T-helper 2 cell treated with Interferon-gamma antibody and Interleukin-4, amounts not matched to agents 5 μg/mL and 100 μg/mL, for 36 hours (primary cell): Measurements from ENCODE around the gene LOXL4.
"Not testable (repeated sequence)": the region's sequence is repeated elsewhere in the genome, so short reads cannot be mapped to it uniquely, and the experiment has no call there.

Experiments
- DNase-seq: peaks from one replicate; pipeline ENCODE4 v3.0.0; 2021; ENCODE audit warnings: low spot score
- H3K27ac Mint-ChIP-seq: one replicate; pipeline ENCODE4 v1.8.0; 2021; ENCODE audit warnings: mild to moderate bottlenecking, mixed read lengths
- H3K27me3 Mint-ChIP-seq: one replicate; pipeline ENCODE4 v1.8.0; 2021; ENCODE audit warnings: low read depth, mixed read lengths
- H3K36me3 Mint-ChIP-seq: one replicate; pipeline ENCODE4 v1.8.0; 2021; ENCODE audit warnings: low read depth, mixed read lengths
- H3K4me1 Mint-ChIP-seq: one replicate; pipeline ENCODE4 v1.8.0; 2021; ENCODE audit warnings: low read depth, mixed read lengths
- H3K4me3 Mint-ChIP-seq: one replicate; pipeline ENCODE4 v1.8.0; 2022; ENCODE audit warnings: mild to moderate bottlenecking, moderate library complexity, mixed read lengths
- H3K9me3 Mint-ChIP-seq: one replicate; pipeline ENCODE4 v1.8.0; 2021; ENCODE audit warnings: mixed read lengths

The LOXL4 gene

DNA sequence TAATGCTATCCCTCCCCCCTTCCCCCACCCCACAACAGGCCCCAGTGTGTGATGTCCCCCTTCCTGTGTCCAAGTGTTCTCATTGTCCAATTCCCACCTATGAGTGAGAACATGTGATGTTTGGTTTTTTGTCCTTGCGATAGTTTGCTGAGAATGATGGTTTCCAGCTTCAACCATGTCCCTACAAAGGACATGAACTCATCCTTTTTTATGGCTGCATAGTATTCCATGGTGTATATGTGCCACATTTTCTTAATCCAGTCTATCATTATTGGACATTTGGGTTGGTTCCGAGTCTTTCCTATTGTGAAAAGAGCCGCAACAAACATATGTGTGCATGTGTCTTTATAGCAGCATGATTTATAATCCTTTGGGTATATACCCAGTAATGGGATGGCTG lies 40.3 kb downstream of the LOXL4 start:
- H3K27me3 Mint-ChIP-seq, H3K9me3 Mint-ChIP-seq, H3K4me1 Mint-ChIP-seq, H3K4me3 Mint-ChIP-seq, H3K27ac Mint-ChIP-seq, DNase-seq: not testable (repeated sequence)
- peaks cover 49% of the 10 kb centered on the region for H3K36me3 Mint-ChIP-seq

DNA sequence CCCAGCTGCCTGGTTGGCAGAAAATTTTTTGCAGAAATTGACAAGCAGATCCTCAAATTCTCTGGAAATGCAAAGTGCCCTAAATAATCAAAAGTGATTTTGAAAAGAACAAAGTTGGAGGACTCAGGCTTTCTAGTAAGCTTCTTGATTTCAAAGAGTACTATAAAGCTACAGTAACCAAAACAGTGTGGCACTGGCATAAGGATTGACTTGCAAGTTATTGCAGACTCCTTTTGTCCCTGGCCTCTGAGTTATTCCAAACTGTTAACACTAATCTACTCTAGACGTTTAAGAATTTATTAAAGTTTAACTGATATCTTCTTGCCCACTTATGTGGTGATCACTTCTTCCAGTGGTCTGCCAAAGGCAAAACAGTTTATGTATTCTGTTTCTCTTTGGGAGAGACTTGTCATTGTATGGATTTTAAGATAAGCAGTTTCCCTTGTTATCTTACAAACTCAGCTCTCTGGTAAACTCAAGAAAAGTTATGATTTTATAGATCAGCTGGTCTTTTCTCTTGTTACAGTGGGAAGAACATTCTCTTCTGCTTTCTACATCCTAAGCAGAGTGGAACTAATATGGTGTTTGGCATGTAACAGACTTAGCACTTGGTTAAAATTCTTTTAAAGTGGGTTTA lies 41.4 kb downstream of the LOXL4 start:
- H3K9me3 Mint-ChIP-seq = peaks cover 9% of the 10 kb centered on the region
- H3K4me3 Mint-ChIP-seq = no peak overlapping the region
- H3K4me1 Mint-ChIP-seq = peaks cover 7% of the 10 kb centered on the region
- H3K27me3 Mint-ChIP-seq = no peaks in the 10 kb centered on the region
- peaks cover 45% of the 10 kb centered on the region for H3K36me3 Mint-ChIP-seq
- H3K27ac Mint-ChIP-seq = no peak overlapping the region
- DNase-seq = no peak

DNA sequence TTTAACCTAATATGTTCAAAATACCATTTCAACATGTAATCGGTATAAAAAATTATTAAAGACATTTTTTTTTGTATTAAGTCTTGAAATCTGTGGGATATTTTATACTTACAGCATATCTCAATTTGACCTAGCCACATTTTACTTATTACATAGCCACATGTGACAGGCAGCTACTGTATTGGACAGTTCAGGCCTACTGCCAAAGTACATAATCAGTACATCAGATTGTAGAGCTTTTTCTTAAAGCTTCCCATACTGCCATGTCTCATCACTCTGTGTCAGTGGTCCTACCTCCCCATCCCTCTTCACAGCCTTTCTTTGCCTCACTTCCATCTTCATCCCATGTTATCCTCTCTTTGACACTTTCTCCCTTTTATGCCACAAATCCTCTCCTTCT lies 43.0 kb downstream of the LOXL4 start:
- Mint-ChIP-seq H3K27me3 (no peaks in the 10 kb centered on the region), H3K27ac (no peak overlapping the region), H3K4me3 (no peak overlapping the region), H3K4me1 (peaks cover 7% of the 10 kb centered on the region), H3K9me3 (peaks cover 11% of the 10 kb centered on the region), H3K36me3 (peaks cover 37% of the 10 kb centered on the region)
- DNase-seq = no peak

DNA sequence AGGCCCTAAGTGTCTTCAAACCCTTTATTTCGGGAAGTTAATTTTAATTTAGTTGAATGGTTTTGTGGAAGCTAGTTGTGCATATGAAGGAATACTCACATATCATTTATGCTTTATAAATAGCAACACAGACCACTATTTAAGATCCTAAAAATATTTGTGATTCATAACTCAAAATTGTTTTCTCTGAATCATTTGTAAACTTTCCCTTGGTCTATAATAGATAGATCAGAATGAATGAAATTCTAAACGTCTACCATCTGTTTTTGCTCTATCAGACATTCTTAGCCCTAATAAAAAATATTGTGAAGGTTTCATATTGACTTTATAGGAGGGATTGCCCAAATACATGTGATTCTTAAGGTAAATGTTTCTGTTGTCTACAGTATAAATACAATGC lies 43.5 kb downstream of the LOXL4 start:
- no peak for DNase-seq
- Mint-ChIP-seq H3K27me3 (no peaks in the 10 kb centered on the region), H3K9me3 (peaks cover 15% of the 10 kb centered on the region), H3K4me3 (no peak overlapping the region), H3K36me3 (peaks cover 40% of the 10 kb centered on the region), H3K4me1 (peaks cover 7% of the 10 kb centered on the region), H3K27ac (no peak overlapping the region)

DNA sequence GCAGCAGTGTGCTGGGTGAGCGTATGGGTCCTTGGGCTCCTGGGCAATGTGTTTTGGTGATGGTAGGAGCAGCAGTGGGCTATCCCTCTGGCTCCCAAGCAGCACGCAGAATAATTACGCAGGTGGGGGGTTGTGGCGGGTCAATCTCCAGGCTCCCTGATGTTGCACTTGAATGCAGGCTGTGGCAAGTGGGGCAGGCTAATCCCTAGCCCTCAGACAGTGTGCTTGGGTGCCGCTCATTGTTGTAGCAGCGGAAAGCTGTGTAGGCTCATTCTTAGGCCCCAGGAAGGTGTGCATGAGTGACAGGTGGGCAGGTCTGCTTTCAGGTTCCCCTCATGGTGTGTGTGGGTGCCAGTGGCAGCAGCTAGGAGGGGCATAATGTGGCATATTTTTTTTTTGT lies 44.1 kb downstream of the LOXL4 start:
- peaks cover 40% of the 10 kb centered on the region for H3K36me3 Mint-ChIP-seq
- H3K4me3 Mint-ChIP-seq = no peak overlapping the region
- H3K27me3 Mint-ChIP-seq = no peaks in the 10 kb centered on the region
- no peak for DNase-seq
- H3K27ac Mint-ChIP-seq = no peak overlapping the region
- peaks cover 8% of the 10 kb centered on the region for H3K4me1 Mint-ChIP-seq
- peaks cover 21% of the 10 kb centered on the region for H3K9me3 Mint-ChIP-seq

DNA sequence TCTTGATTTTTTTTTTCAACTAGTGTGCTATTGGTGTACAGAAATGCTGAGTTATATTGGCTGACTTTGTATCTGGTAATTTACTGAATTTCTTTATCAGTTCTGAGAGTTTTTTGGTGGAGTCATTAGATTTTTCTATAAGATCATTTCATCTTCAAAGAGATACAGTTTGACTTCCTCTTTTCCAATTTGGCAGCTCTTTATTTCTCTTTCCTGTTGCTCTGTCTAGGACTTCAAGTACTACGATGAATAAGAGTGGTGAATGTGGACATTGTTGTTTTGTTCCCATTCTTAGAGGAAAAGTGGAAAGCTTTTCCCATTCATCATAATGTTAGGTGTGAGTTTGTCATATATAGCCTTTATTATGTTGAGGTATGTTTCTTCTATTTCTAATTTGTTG lies 50.2 kb downstream of the LOXL4 start:
- DNase-seq = no peak
- Mint-ChIP-seq H3K4me1 (peaks cover 1% of the 10 kb centered on the region), H3K9me3 (peaks cover 37% of the 10 kb centered on the region), H3K36me3 (peaks cover 45% of the 10 kb centered on the region), H3K4me3 (no peak overlapping the region), H3K27me3 (no peaks in the 10 kb centered on the region), H3K27ac (no peak overlapping the region)

DNA sequence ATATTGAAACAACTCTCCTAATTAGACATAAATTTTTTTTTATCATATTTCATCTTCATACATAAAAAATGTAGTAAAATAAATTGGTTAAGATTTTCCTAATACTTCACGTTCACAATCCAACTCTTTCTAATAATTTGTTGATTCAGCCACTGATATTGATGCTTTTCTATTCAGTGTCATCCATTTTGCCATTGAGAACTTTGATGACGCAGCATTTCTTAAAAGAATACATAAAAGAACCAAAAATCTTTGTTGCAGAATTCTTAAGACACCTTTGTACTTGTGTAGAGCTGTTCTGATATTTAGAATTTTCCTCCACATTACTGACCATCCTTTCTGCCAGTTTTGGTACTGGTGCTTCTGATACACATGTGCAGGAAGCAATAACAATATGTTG lies 52.6 kb downstream of the LOXL4 start:
- H3K4me1 Mint-ChIP-seq = peaks cover 1% of the 10 kb centered on the region

DNA sequence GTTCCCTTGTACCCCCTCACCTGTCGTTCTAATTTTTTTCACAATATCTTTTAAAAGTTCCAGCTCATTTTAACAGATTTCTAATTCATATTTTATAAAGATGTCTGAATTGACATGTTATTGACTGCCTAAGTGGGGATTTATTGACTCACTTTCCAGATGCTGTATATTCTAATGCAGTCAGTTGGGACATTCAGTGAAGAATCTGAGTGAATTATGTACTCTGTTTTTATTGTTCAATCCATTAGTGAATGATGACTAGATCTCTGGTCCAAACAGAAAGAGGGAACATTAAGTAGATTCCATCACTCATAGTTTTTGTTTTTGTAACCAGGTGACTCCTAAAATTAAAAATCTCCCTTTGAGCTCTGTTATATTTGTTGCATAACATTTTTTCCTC lies 54.3 kb downstream of the LOXL4 start:
- peaks cover 60% of the 10 kb centered on the region for H3K36me3 Mint-ChIP-seq
- no peaks in the 10 kb centered on the region for H3K27me3 Mint-ChIP-seq
- H3K27ac Mint-ChIP-seq = no peak overlapping the region
- H3K9me3 Mint-ChIP-seq = peaks cover 24% of the 10 kb centered on the region
- no peak for DNase-seq
- no peak overlapping the region for H3K4me3 Mint-ChIP-seq
- H3K4me1 Mint-ChIP-seq = no peaks in the 10 kb centered on the region

More for the DNA sequence above, 52.6 kb downstream of the LOXL4 start:
- DNase-seq = no peak
- no peaks in the 10 kb centered on the region for H3K27me3 Mint-ChIP-seq
- H3K4me3 Mint-ChIP-seq = no peak overlapping the region
- H3K36me3 Mint-ChIP-seq = peaks cover 60% of the 10 kb centered on the region
- peaks cover 37% of the 10 kb centered on the region for H3K9me3 Mint-ChIP-seq
- no peak overlapping the region for H3K27ac Mint-ChIP-seq

DNA sequence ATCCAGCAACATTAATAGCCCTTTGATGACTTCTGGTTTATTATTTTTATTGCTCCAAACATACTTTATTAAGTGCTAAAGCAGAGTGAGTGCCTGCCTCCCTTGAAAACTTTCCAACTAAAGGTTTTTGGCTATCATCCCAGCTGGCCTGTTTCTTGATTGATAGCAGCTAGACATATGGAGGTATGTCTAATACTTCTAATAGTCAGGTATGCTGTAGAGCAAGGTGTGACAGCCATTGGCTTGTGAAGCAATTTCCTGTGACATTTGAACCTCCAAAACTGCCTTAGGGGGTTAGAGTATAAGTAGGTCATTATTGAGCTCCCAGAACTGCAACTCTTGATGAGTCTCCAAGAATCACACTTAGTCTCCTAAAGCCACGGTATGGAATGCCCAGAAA lies 55.8 kb downstream of the LOXL4 start:
- Mint-ChIP-seq H3K4me3 (no peak overlapping the region), H3K27ac (no peak overlapping the region), H3K36me3 (peaks cover 53% of the 10 kb centered on the region), H3K4me1 (peaks cover 1% of the 10 kb centered on the region), H3K9me3 (peaks cover 8% of the 10 kb centered on the region), H3K27me3 (no peaks in the 10 kb centered on the region)
- no peak for DNase-seq

DNA sequence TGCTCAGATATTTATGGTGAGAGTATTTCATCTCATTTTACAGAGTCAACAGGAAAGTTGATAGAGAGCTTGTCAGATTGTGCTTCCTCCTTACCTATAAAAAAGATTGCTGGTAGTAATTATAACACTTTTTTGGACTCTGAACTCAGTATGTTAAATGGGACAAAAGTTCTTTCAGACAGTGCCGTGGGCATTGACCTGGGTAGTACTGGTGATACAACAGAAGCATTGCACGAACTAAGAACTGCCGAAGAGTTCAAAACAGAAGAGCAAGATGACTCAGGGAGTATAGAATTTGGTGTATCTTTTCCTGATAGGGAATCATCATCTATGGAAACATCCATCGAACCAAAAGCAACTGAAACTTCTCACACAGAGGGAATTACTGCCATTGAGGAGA lies 58.6 kb downstream of the LOXL4 start:
- Mint-ChIP-seq H3K27ac (no peak overlapping the region), H3K36me3 (peaks cover 40% of the 10 kb centered on the region), H3K27me3 (no peaks in the 10 kb centered on the region), H3K4me3 (no peak overlapping the region), H3K9me3 (no peaks in the 10 kb centered on the region), H3K4me1 (peaks cover 1% of the 10 kb centered on the region)
- no peak for DNase-seq

DNA sequence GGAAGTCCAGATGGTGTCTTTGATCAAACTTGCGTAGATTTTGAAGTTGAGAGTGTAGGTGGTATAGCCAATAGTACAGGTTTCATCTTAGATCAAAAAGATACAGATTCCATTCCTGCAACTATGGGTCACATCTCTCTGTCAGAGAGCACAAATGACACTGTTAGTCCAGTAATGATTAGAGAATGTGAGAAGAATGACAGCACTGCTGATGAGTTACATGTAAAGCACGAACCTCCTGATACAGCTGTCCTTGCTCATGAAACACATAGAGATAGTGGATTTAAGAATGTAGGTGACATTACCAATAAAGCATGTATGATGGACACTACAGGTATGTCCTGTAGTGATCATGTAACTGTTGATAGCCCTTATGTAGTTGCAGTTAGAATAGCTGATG lies 59.1 kb downstream of the LOXL4 start:
- H3K9me3 Mint-ChIP-seq = no peaks in the 10 kb centered on the region
- no peak overlapping the region for H3K4me3 Mint-ChIP-seq
- no peaks in the 10 kb centered on the region for H3K27me3 Mint-ChIP-seq
- peaks cover 1% of the 10 kb centered on the region for H3K4me1 Mint-ChIP-seq
- H3K36me3 Mint-ChIP-seq = peaks cover 38% of the 10 kb centered on the region
- no peak overlapping the region for H3K27ac Mint-ChIP-seq
- no peak for DNase-seq

DNA sequence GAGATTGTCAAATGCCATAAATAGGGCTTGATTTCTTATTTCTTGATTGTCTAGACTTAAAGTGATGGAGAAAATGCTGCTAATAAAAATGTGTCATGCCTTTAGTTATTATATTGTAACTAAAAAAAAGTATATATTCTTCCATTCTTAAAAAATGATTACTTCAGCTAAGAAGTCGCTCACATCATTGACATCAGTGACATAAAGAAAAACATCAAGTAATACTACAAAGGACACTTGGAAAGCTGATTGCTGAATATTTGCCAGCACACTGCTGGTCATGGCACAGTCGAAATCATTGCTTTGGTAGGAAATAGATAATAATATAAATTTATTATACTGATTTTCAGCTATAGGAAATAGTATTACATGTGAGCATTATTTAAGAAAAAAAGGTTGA lies 62.6 kb downstream of the LOXL4 start:
- no peak for DNase-seq
- Mint-ChIP-seq H3K36me3 (peaks cover 24% of the 10 kb centered on the region), H3K4me1 (peaks cover 1% of the 10 kb centered on the region), H3K4me3 (no peak overlapping the region), H3K9me3 (no peaks in the 10 kb centered on the region), H3K27me3 (no peaks in the 10 kb centered on the region), H3K27ac (no peak overlapping the region)

DNA sequence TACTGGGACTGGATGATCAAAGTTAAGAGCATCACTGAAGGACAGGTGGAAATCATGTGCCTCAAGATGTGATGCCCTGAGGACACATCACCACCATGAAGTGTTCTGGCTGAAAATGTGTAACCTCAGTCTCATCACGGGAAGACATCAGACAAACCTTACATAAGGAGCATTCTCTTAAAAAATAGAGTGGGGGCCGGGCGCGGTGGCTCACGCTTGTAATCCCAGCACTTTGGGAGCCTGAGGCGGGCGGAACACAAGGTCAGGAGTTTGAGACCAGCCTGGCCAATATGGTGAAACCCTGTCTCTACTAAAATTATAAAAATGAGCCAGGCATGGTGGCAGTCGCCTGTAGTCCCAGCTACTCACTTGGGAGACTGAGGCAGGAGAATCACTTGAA lies 65.6 kb downstream of the LOXL4 start:
- peaks cover 1% of the 10 kb centered on the region for H3K4me1 Mint-ChIP-seq
- H3K4me3 Mint-ChIP-seq = no peak overlapping the region
- H3K27me3 Mint-ChIP-seq = no peaks in the 10 kb centered on the region
- peaks cover 3% of the 10 kb centered on the region for H3K36me3 Mint-ChIP-seq
- no peak overlapping the region for H3K27ac Mint-ChIP-seq
- DNase-seq = no peak
- no peaks in the 10 kb centered on the region for H3K9me3 Mint-ChIP-seq

DNA sequence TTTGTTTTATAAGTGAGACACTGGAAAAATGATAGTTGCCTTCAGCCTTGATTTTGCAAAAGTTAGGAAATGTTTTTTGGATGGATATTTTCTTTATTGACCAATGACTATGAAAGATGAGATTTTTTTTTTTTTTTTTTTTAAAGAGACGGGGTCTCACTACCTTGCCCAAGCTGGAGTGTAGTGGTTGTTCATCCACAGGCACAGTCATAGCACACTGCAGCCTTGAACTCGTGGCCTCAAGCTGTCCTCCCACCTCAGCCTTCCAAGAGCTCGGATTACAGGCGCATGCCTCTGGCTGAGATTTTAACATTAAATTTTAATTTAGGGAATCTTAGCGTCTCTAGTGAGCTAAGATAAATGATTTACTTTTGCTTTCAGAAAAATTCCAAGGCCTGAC lies 66.2 kb downstream of the LOXL4 start:
- Mint-ChIP-seq H3K4me1 (peaks cover 1% of the 10 kb centered on the region), H3K9me3 (no peaks in the 10 kb centered on the region), H3K27me3 (no peaks in the 10 kb centered on the region), H3K4me3 (no peak overlapping the region), H3K27ac (no peak overlapping the region), H3K36me3 (peaks cover 6% of the 10 kb centered on the region)
- no peak for DNase-seq
